Kidney (tissue), 14 donors: ENCODE measurements around the gene PTK6. TPM values are rescaled to one million over a fixed set of nuclear protein-coding genes. Genes with fewer than 3 reads are reported as not detected.

Source experiments
- DNase-seq, 5 donors: peaks; one replicate each; pipeline ENCODE4 v3.0.0-alpha.2; 2013 to 2020
- FAIRE-seq: peaks from 2 replicates; lab custom pipeline; 2012; peaks lifted over from hg19 to GRCh38; lab: Jason Lieb, UNC
- H3K27ac ChIP-seq, 2 donors: one replicate each; pipeline ENCODE4 v1.7.0; 2013; ENCODE audit warnings: low read depth in 2 of 2, low read length in 2 of 2, inconsistent platforms in 1 of 2
- H3K27me3 ChIP-seq: one replicate; pipeline ENCODE4 v1.7.1; 2013; ENCODE audit warnings: low read length, inconsistent platforms; ENCODE audit not compliant: control insufficient read depth, insufficient read depth
- H3K36me3 ChIP-seq, 3 donors: one replicate each; pipeline versions ENCODE4 v1.7.0 to v1.7.1; 2013; ENCODE audit warnings: low read length in 3 of 3, control low read depth in 1 of 3, inconsistent platforms in 1 of 3; ENCODE audit not compliant: insufficient read depth in 3 of 3, control insufficient read depth in 2 of 3
- H3K4me1 ChIP-seq, 3 donors: one replicate each; pipeline versions ENCODE4 v1.7.0 to v1.7.1; 2013; ENCODE audit warnings: low read length in 3 of 3, inconsistent platforms in 1 of 3, low read depth in 1 of 3; ENCODE audit not compliant: control insufficient read depth in 2 of 3, insufficient read depth in 2 of 3
- H3K4me3 ChIP-seq, 3 donors: one replicate each; pipeline versions ENCODE4 v1.7.0 to v1.8.1; 2013; ENCODE audit warnings: low read length in 3 of 3, control low read depth in 1 of 3, inconsistent platforms in 1 of 3
- H3K9ac ChIP-seq, 3 donors: one replicate each; pipeline versions ENCODE4 v1.7.0 to v1.7.1; 2013; ENCODE audit warnings: low read length in 3 of 3, control low read depth in 1 of 3, inconsistent platforms in 1 of 3
- H3K9me3 ChIP-seq, 3 donors: one replicate each; pipeline versions ENCODE4 v1.7.0 to v1.7.1; 2013; ENCODE audit warnings: low read length in 3 of 3, control low read depth in 1 of 3, inconsistent platforms in 1 of 3; ENCODE audit not compliant: control insufficient read depth in 2 of 3, insufficient read depth in 1 of 3
- CTCF ChIP-seq: IDR thresholded peaks from 3 replicates; pipeline ENCODE4 v1.5.1; 2012; ENCODE audit warnings: mild to moderate bottlenecking, moderate library complexity, borderline replicate concordance; ENCODE audit not compliant: insufficient read depth; ENCODE audit errors: extremely low read depth
- intact Hi-C: fragments of 100-400 bp; cut with DNase I; formaldehyde crosslinking; loops from one replicate; pipeline ENCODE4 v1.11.1; 2022
- polyA plus RNA-seq: library from polyadenylated mRNA; stranded (reverse); fragments of 350-450 nt; fragmentation: Illumina TruSeq; extraction: RNeasy Lipid Tissue Mini Kit (QIAGEN cat#74804); gene quantifications from one replicate; pipeline ENCODE4 v1.2.3, GENCODE V29; 2014; ENCODE audit warnings: low read depth, low replicate concordance; ENCODE audit not compliant: insufficient read depth
- total RNA-seq: library from RNA; stranded (reverse); fragmentation: NEBNext Ultra II Directional; extraction: Animal tissue kit (Norgen Biotek cat#: 25700); gene quantifications from one replicate; pipeline ENCODE4 v1.2.1, GENCODE V29; 2021
- donor health status: control.
- donor health status: control.
- donor health status: control.
- donor health status: control.
- donor health status: control.
- donor health status: DM: yes; HTN: yes; CAD: no.
- donor health status: Normal renal cell carcinoma (clear cell type).

PTK6 gene
- total and polyA plus RNA-seq, 2 donors from 2014 or later, result 0.26 to 1.1 TPM

- no peak for FAIRE-seq
- H3K4me3 ChIP-seq, result no peak overlapping the region
- H3K9ac ChIP-seq, result no peak overlapping the region
- no peaks in the 10 kb centered on the region for H3K27me3 ChIP-seq
- DNase-seq, result no peak
- H3K9me3 ChIP-seq, result no peaks in the 10 kb centered on the region
- H3K4me1 ChIP-seq, result no peaks in the 10 kb centered on the region
- H3K27ac ChIP-seq, result no peak overlapping the region
- H3K36me3 ChIP-seq, result no peaks in the 10 kb centered on the region
- TF ChIP-seq CTCF, result no peak
- intact Hi-C loops, result no loop called here
Measured at GRCh38 chr20:63549679-63550282, 12.6 kb upstream of the PTK6 start.

- Histone ChIP-seq H3K9me3 (no peaks in the 10 kb centered on the region), H3K27ac (no peak overlapping the region), H3K27me3 (no peaks in the 10 kb centered on the region), H3K4me1 (no peaks in the 10 kb centered on the region), H3K4me3 (no peak overlapping the region), H3K9ac (no peak overlapping the region), H3K36me3 (no peaks in the 10 kb centered on the region)
- DNase-seq, result no peak
- FAIRE-seq, result no peak
- no peak for TF ChIP-seq CTCF
- intact Hi-C loops, result no loop called here
Measured at GRCh38 chr20:63549019-63549418, 11.8 kb upstream of the PTK6 start.

- Histone ChIP-seq H3K9ac (no peak overlapping the region), H3K9me3 (no peaks in the 10 kb centered on the region), H3K4me1 (no peaks in the 10 kb centered on the region), H3K27me3 (no peaks in the 10 kb centered on the region), H3K36me3 (no peaks in the 10 kb centered on the region), H3K27ac (no peak overlapping the region), H3K4me3 (no peak overlapping the region)
- no peak for DNase-seq
- no peak for TF ChIP-seq CTCF
- intact Hi-C loops, result no loop called here
- no peak for FAIRE-seq
Measured at GRCh38 chr20:63548542-63548941, 11.4 kb upstream of the PTK6 start.
